ENCODE measurements around the gene C2orf76. TPM values are rescaled to one million over a fixed set of nuclear protein-coding genes. Genes with fewer than 3 reads are reported as not detected.
A peak's percentile ranks its signal among the peaks of the same experiment; 100 is the strongest.

C2orf76 gene
- total RNA-seq, 4 donors from 2014 or later, result 13.5 to 63.0 (median 21.5) TPM

GRCh38 chr2:119255760-119256581, 110.7 kb downstream of the C2orf76 start:
- H3K27ac ChIP-seq, result no peak overlapping the region
- no peaks in the 10 kb centered on the region for H3K9me3 ChIP-seq
- H3K4me1 ChIP-seq, result no peaks in the 10 kb centered on the region
- H3K27me3 ChIP-seq, result no peaks in the 10 kb centered on the region
- H3K36me3 ChIP-seq, result no peaks in the 10 kb centered on the region
- H3K4me3 ChIP-seq, result no peak overlapping the region
- DNase-seq, result no peak
- TF ChIP-seq POLR2A (IDR thresholded peaks at IDR 0.05), result no peak
- no peak for TF ChIP-seq CTCF (IDR thresholded peaks at IDR 0.05)
- intact Hi-C loops (cut with DNase I; ENCODE audit: low total_unique reads), result no loop called here

- Histone ChIP-seq H3K27ac (no peak overlapping the region), H3K4me1 (no peaks in the 10 kb centered on the region), H3K9me3 (no peaks in the 10 kb centered on the region), H3K27me3 (no peaks in the 10 kb centered on the region), H3K36me3 (no peaks in the 10 kb centered on the region), H3K4me3 (no peak overlapping the region)
- intact Hi-C loops (cut with DNase I; ENCODE audit: low total_unique reads), result no loop called here
- no peak for TF ChIP-seq POLR2A (IDR thresholded peaks at IDR 0.05)
- TF ChIP-seq CTCF (IDR thresholded peaks at IDR 0.05), result no peak
- DNase-seq, result no peak
These were observed 112.0 kb downstream of the C2orf76 start for GRCh38 chr2:119254601-119255080.

- TF ChIP-seq POLR2A (IDR thresholded peaks at IDR 0.05), result no peak
- TF ChIP-seq CTCF (IDR thresholded peaks at IDR 0.05), result no peak
- H3K27ac ChIP-seq, result no peak overlapping the region
These were observed 112.7 kb downstream of the C2orf76 start for GRCh38 chr2:119253760-119254600.

GRCh38 chr2:119253114-119253702, 113.4 kb downstream of the C2orf76 start:
- H3K27me3 ChIP-seq, result no peaks in the 10 kb centered on the region
- H3K36me3 ChIP-seq, result no peaks in the 10 kb centered on the region
- H3K4me3 ChIP-seq, result no peak overlapping the region
- no peak for DNase-seq
- H3K4me1 ChIP-seq, result no peaks in the 10 kb centered on the region
- TF ChIP-seq POLR2A (IDR thresholded peaks at IDR 0.05) (no peak), CTCF (IDR thresholded peaks at IDR 0.05) (no peak)
- intact Hi-C loops (cut with DNase I; ENCODE audit: low total_unique reads), result no loop called here
- peak overlapping the region in 1 of 2 donors; percentile 46 for H3K27ac ChIP-seq
- no peaks in the 10 kb centered on the region for H3K9me3 ChIP-seq

More at GRCh38 chr2:119253760-119254600, 112.7 kb downstream of the C2orf76 start:
- Histone ChIP-seq H3K36me3 (no peaks in the 10 kb centered on the region), H3K9me3 (no peaks in the 10 kb centered on the region), H3K4me1 (no peaks in the 10 kb centered on the region), H3K27me3 (no peaks in the 10 kb centered on the region), H3K4me3 (no peak overlapping the region)
- intact Hi-C loops (cut with DNase I; ENCODE audit: low total_unique reads), result no loop called here
- no peak for DNase-seq

Other genes with a start within 250 kb of the C2orf76 start
- not detected for gene C1QL2, start 208.1 kb downstream of the C2orf76 start, total RNA-seq
- 1 to 10 TPM; 2.3 to 5.9 (median 3.7) TPM for gene STEAP3, start 143.0 kb downstream of the C2orf76 start, total RNA-seq
- gene DBI, start 143 bp upstream of the C2orf76 start, total RNA-seq, result 10 to 100 TPM in 3 of 4 donors, 1 to 10 TPM in 1; 2.6 to 46.8 (median 33.7) TPM
- 1 to 10 TPM in 3 of 4 donors, not detected in 1; 1.2 to 5.4 (median 3.7) TPM for gene TMEM37, start 65.0 kb upstream of the C2orf76 start, total RNA-seq
- gene SCTR, start 157.6 kb upstream of the C2orf76 start, total RNA-seq, result not detected
- gene CFAP221, start 177.6 kb upstream of the C2orf76 start, total RNA-seq, result 1 to 10 TPM in 3 of 4 donors, under 1 TPM in 1; 0.51 to 5.0 (median 3.7) TPM

Data from uterus (tissue), 4 donors.